ENCODE measurements around the gene SLC31A1. TPM values are rescaled to one million over a fixed set of nuclear protein-coding genes. Genes with fewer than 3 reads are reported as not detected.

Gene SLC31A1
- total RNA-seq, 1 experiment from 2014 or later = 56.3 TPM

DNA sequence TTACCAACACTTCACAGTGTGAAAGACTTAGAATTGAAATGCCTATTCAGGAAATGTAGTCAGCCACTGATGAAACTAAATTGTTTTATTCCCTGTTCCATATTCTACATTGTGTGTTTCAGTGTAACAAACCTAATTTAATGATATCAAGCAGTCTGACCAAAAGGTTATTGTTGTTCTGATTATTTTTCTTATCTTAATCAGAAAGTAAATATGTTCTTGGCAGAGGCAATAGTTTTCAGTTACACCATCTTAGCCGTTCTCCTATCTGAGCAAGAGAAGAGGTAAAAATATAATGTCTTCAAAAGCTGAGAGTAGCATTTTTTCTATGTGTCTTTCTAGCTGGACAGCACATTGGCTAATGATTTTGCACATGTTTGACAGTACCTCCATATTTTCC lies 36.9 kb downstream of the SLC31A1 start:
- POLR2A ChIA-PET = interaction anchor here (0.6 kb wide), 1 partner anchor 37 kb away, joined by 4 read pairs; the partner anchor contains the start of genes FKBP15 and SLC31A1
- no peaks in the 10 kb centered on the region for H3K27me3 Mint-ChIP-seq (ENCODE audit: insufficient read depth, unreplicated experiment)
- CTCF ChIA-PET = interaction anchor here (1.0 to 1.9 kb wide), 2 partner anchors 16 to 397 kb away, joined by 3 to 8 read pairs; partner anchors contain the start of gene CDC26

DNA sequence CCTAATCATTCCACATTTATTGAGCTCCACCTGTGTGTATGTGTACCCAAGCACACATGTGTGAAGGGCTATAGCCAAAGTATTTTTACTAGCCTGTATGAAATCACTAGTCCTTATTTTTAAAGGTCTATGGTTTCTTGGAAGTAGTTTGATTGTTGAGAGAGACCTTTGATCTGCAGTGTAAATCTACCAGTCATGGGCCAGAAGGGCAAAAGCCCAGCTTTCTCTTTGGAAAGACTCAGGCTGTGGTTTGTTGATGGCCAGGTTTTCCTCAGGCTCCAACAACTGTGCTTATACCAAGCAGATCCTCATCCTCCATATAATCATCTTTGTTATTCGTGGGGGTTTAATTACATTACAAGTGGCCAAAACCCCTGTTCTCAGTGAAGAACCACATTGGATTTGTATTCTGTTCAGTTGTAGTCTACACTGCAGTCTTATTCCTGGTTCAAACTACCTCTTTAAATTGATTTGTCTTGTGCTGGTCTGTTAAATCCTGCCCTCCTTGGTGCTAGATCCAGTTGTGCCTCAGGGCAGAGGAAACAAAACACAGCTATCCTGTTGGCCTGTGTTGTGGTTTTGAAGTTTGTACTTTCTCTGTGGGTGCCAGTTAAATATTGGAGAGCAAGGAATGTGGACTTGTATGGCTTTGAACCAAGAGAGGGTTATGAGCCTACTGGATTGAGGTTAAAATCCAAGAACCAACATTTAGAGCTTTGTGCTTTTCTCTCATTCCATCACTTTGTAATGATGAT lies 40.8 kb downstream of the SLC31A1 start:
- intact Hi-C loops (cut with micrococcal nuclease) = no loop called here
- no peak overlapping the region for H3K27ac Mint-ChIP-seq (ENCODE audit: low read depth, unreplicated experiment)
- TF ChIP-seq, protein P1, sequence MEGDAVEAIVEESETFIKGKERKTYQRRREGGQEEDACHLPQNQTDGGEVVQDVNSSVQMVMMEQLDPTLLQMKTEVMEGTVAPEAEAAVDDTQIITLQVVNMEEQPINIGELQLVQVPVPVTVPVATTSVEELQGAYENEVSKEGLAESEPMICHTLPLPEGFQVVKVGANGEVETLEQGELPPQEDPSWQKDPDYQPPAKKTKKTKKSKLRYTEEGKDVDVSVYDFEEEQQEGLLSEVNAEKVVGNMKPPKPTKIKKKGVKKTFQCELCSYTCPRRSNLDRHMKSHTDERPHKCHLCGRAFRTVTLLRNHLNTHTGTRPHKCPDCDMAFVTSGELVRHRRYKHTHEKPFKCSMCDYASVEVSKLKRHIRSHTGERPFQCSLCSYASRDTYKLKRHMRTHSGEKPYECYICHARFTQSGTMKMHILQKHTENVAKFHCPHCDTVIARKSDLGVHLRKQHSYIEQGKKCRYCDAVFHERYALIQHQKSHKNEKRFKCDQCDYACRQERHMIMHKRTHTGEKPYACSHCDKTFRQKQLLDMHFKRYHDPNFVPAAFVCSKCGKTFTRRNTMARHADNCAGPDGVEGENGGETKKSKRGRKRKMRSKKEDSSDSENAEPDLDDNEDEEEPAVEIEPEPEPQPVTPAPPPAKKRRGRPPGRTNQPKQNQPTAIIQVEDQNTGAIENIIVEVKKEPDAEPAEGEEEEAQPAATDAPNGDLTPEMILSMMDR (IDR thresholded peaks at IDR 0.05; ENCODE audit: unreplicated experiment) = no peak
- CTCF ChIA-PET = interaction anchor here (1.3 to 2.3 kb wide), 3 partner anchors 12 to 24 kb away, joined by 3 to 5 read pairs (median 4); no protein-coding TSS in a partner anchor
- peaks cover 70% of the 10 kb centered on the region for H3K36me3 Mint-ChIP-seq (ENCODE audit: insufficient read depth, unreplicated experiment)
- H3K9me3 Mint-ChIP-seq (ENCODE audit: unreplicated experiment) = no peaks in the 10 kb centered on the region
- POLR2A ChIA-PET = interaction anchor here (2.0 kb wide), 1 partner anchor 13 kb away, joined by 9 read pairs; the partner anchor contains the start of genes CDC26 and PRPF4
- no peak for DNase-seq (ENCODE audit: unreplicated experiment)
- no peak overlapping the region for H3K4me3 Mint-ChIP-seq (ENCODE audit: unreplicated experiment)
- no peaks in the 10 kb centered on the region for H3K27me3 Mint-ChIP-seq (ENCODE audit: insufficient read depth, unreplicated experiment)
- no TSS peak for BruUV-seq (replicated peaks)
- H3K4me1 Mint-ChIP-seq (ENCODE audit: insufficient read depth, unreplicated experiment) = no peaks in the 10 kb centered on the region

More for the DNA sequence above, 36.9 kb downstream of the SLC31A1 start:
- intact Hi-C loops (cut with micrococcal nuclease) = no loop called here
- TF ChIP-seq, protein P1 (IDR thresholded peaks at IDR 0.05; ENCODE audit: unreplicated experiment) = no peak
- Mint-ChIP-seq H3K4me1 (ENCODE audit: insufficient read depth, unreplicated experiment) (no peaks in the 10 kb centered on the region), H3K4me3 (ENCODE audit: unreplicated experiment) (no peak overlapping the region), H3K9me3 (ENCODE audit: unreplicated experiment) (no peaks in the 10 kb centered on the region), H3K36me3 (ENCODE audit: insufficient read depth, unreplicated experiment) (peaks cover 55% of the 10 kb centered on the region), H3K27ac (ENCODE audit: low read depth, unreplicated experiment) (no peak overlapping the region)
- BruUV-seq (replicated peaks) = no TSS peak
- DNase-seq (ENCODE audit: unreplicated experiment) = no peak

DNA sequence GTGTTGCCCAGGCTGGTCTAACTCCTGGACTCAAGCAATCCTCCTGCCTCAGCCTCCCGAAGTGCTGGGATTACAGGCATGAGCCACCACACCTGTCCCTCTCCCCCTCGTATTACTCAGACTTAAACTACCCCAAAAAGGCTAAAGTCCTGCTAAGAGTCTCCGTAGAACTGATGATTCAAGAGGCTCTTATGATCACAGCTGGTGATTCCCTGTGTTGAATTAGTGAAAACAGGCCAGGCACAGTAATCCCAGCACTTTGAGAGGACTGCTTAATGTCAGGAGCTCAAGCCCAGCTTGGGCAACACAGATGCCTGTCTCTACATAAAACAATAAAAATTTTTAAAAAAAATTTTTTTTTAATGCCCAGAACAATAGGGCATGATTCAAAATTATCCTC lies 44.8 kb downstream of the SLC31A1 start:
- CTCF ChIA-PET = interaction anchor here (0.6 to 1.0 kb wide), 2 partner anchors 24 to 432 kb away, joined by 3 read pairs; no protein-coding TSS in a partner anchor
- TF ChIP-seq, protein P1 (IDR thresholded peaks at IDR 0.05; ENCODE audit: unreplicated experiment) = no peak
- no TSS peak for BruUV-seq (replicated peaks)

DNA sequence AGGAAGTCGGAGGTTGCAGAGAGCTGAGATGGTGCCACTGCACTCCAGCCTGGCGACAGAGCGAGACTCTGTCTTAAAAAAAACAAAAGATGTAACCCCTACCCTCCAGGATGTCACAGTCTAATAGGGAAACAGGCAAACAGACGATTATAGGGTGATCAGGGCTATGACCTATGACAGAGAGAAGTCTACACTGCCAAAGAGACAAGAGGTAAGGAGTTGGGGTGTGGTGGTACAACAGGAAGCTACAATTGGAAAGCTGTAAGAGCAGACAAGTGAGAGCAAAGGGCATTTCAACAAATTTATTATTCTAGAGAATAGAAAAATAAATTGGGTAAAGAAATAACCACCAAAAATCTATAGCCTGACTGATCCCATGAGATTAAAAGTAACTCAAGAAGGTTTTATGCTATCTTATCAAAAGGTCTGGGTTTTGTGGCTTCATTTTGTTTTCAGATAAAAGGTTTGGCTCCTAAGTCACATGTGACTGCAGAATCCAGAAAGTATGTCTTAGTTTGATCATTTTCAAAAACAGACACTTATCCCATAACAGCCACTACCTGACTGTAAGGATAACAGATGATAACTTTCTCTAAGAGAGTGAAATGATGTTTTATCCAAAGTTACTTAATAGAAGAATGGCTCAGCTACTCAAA lies 46.7 kb downstream of the SLC31A1 start:
- CTCF ChIA-PET = no interaction called here
- POLR2A ChIA-PET = no interaction called here
- BruUV-seq (replicated peaks) = no TSS peak
- Mint-ChIP-seq H3K4me1 (ENCODE audit: insufficient read depth, unreplicated experiment) (peaks cover 5% of the 10 kb centered on the region), H3K4me3 (ENCODE audit: unreplicated experiment) (no peak overlapping the region), H3K36me3 (ENCODE audit: insufficient read depth, unreplicated experiment) (peaks cover 67% of the 10 kb centered on the region), H3K27ac (ENCODE audit: low read depth, unreplicated experiment) (no peak overlapping the region), H3K27me3 (ENCODE audit: insufficient read depth, unreplicated experiment) (no peaks in the 10 kb centered on the region), H3K9me3 (ENCODE audit: unreplicated experiment) (no peaks in the 10 kb centered on the region)
- intact Hi-C loops (cut with micrococcal nuclease) = no loop called here
- TF ChIP-seq, protein P1 (IDR thresholded peaks at IDR 0.05; ENCODE audit: unreplicated experiment) = no peak
- DNase-seq (ENCODE audit: unreplicated experiment) = no peak

More for the DNA sequence above, 44.8 kb downstream of the SLC31A1 start:
- no peak for DNase-seq (ENCODE audit: unreplicated experiment)
- H3K27ac Mint-ChIP-seq (ENCODE audit: low read depth, unreplicated experiment) = no peak overlapping the region
- POLR2A ChIA-PET = interaction anchor here (1.2 to 1.5 kb wide), 2 partner anchors 9 to 44 kb away, joined by 3 to 7 read pairs; partner anchors contain the start of genes CDC26, FKBP15, PRPF4 and SLC31A1
- H3K4me3 Mint-ChIP-seq (ENCODE audit: unreplicated experiment) = no peak overlapping the region
- intact Hi-C loops (cut with micrococcal nuclease) = no loop called here
- peaks cover 61% of the 10 kb centered on the region for H3K36me3 Mint-ChIP-seq (ENCODE audit: insufficient read depth, unreplicated experiment)
- no peaks in the 10 kb centered on the region for H3K27me3 Mint-ChIP-seq (ENCODE audit: insufficient read depth, unreplicated experiment)
- H3K4me1 Mint-ChIP-seq (ENCODE audit: insufficient read depth, unreplicated experiment) = peaks cover 5% of the 10 kb centered on the region
- H3K9me3 Mint-ChIP-seq (ENCODE audit: unreplicated experiment) = no peaks in the 10 kb centered on the region
